Panc1 (cell line): ENCODE results near the gene RBFOX1.

Experiments used
- POLR2AphosphoS5 ChIP-seq: IDR thresholded peaks from 2 replicates; pipeline ENCODE4 v1.6.1; 2012; ENCODE audit warnings: mild to moderate bottlenecking, low read depth, low read length, moderate library complexity
- SIN3A ChIP-seq: IDR thresholded peaks from 2 replicates; pipeline ENCODE4 v1.6.1; 2012; ENCODE audit warnings: low read depth, mild to moderate bottlenecking, low read length, moderate library complexity, borderline replicate concordance; ENCODE audit not compliant: insufficient read depth
- TCF7L2 ChIP-seq: IDR thresholded peaks from 2 replicates; pipeline ENCODE4 v1.6.1; 2011; ENCODE audit warnings: mild to moderate bottlenecking, low read depth, low read length, inconsistent platforms
- TF ChIP-seq, protein P1 (sequence below): fragments of 450-650 bp; IDR thresholded peaks from 2 replicates; pipeline ENCODE4 v1.5.1; 2017; ENCODE audit warnings: mild to moderate bottlenecking
- TF ChIP-seq, protein P2 (sequence below), 2 experiments: IDR thresholded peaks; 2 replicates each; pipeline ENCODE4 v1.6.1; 2011 to 2012; ENCODE audit warnings: low read depth in 2 of 2, control low read depth in 1 of 2, low read length in 1 of 2, mild to moderate bottlenecking in 1 of 2, moderate library complexity in 1 of 2; ENCODE audit not compliant: insufficient read depth in 1 of 2

DNA sequence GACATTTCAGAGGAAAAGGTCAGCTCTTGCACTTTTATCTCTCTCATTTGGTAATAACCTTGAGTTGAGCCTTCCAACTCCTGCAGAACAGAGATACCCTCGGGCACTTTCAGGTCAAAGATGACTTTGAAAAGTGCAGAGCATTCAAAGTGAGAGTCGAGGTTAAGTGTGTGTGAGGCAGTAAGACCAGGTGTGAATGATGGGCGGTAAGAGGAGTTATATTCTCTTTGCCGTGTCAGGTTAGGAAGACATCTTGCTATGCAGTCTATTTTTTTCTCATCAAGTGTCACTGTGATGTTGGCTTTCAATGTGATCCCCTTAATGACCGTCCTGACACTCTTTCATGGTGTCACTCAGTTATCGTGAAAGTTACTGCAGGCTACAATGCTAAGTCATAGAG, 248.5 kb downstream of the RBFOX1 start:
- TF ChIP-seq, protein P1, sequence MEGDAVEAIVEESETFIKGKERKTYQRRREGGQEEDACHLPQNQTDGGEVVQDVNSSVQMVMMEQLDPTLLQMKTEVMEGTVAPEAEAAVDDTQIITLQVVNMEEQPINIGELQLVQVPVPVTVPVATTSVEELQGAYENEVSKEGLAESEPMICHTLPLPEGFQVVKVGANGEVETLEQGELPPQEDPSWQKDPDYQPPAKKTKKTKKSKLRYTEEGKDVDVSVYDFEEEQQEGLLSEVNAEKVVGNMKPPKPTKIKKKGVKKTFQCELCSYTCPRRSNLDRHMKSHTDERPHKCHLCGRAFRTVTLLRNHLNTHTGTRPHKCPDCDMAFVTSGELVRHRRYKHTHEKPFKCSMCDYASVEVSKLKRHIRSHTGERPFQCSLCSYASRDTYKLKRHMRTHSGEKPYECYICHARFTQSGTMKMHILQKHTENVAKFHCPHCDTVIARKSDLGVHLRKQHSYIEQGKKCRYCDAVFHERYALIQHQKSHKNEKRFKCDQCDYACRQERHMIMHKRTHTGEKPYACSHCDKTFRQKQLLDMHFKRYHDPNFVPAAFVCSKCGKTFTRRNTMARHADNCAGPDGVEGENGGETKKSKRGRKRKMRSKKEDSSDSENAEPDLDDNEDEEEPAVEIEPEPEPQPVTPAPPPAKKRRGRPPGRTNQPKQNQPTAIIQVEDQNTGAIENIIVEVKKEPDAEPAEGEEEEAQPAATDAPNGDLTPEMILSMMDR = no peak
- TF ChIP-seq POLR2AphosphoS5 (no peak), SIN3A (no peak), TCF7L2 (no peak)
- TF ChIP-seq, protein P2, sequence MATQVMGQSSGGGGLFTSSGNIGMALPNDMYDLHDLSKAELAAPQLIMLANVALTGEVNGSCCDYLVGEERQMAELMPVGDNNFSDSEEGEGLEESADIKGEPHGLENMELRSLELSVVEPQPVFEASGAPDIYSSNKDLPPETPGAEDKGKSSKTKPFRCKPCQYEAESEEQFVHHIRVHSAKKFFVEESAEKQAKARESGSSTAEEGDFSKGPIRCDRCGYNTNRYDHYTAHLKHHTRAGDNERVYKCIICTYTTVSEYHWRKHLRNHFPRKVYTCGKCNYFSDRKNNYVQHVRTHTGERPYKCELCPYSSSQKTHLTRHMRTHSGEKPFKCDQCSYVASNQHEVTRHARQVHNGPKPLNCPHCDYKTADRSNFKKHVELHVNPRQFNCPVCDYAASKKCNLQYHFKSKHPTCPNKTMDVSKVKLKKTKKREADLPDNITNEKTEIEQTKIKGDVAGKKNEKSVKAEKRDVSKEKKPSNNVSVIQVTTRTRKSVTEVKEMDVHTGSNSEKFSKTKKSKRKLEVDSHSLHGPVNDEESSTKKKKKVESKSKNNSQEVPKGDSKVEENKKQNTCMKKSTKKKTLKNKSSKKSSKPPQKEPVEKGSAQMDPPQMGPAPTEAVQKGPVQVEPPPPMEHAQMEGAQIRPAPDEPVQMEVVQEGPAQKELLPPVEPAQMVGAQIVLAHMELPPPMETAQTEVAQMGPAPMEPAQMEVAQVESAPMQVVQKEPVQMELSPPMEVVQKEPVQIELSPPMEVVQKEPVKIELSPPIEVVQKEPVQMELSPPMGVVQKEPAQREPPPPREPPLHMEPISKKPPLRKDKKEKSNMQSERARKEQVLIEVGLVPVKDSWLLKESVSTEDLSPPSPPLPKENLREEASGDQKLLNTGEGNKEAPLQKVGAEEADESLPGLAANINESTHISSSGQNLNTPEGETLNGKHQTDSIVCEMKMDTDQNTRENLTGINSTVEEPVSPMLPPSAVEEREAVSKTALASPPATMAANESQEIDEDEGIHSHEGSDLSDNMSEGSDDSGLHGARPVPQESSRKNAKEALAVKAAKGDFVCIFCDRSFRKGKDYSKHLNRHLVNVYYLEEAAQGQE (IDR thresholded peaks at IDR 0.05; ENCODE audit: insufficient read depth in 1 of 2, low read depth in 2 of 2, low read length in 1 of 2) = no peak
